ENCODE results near the gene ROR1. TPM values are rescaled to one million over a fixed set of nuclear protein-coding genes. Genes with fewer than 3 reads are reported as not detected.

ROR1 gene
- total RNA-seq, 1 experiment from 2014 or later: 19.0 TPM

DNA sequence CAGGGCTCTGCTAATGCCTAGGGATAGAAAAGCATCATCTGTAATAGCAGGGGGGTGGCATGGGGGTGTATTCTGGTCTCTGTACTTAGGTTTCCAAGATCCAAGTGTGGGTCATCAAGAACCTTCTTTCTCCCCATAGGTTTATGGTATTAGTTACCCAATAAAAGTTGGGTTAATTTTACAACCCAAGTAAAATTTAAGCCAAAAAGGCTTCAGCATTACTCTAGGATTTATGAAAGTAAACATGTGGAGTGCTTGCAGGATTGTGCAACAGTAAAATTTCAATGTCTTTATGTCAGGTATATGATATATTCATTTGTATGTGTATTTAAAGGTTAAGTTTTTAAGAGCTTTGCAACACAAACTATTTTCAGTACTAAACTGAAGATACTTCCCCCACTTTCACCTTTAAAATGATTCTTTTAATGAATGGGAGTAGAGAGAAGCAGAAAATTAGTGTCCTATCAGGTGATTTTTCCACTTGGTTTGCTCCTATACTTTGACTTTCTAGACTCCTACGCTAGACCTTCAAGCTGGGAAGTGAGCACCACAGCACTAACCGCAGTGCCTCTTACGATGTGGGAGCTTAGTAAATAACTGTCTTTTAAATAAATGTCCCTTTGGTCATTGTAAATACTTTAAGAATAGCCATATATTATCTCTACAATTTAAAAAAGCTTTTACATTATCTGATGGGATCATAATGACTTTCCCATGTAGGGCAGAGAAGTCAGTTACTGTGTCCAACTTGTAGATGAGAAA, 361.8 kb downstream of the ROR1 start:
- H3K79me2 ChIP-seq (ENCODE audit: low read depth): no peaks in the 10 kb centered on the region
- H3F3A ChIP-seq (ENCODE audit: insufficient read depth, low read depth): peaks cover 16% of the 10 kb centered on the region
- CTCF ChIA-PET: interaction anchor here (0.6 to 0.7 kb wide), 2 partner anchors 140 to 438 kb away, joined by 4 to 7 read pairs; no protein-coding TSS in a partner anchor
- peaks cover 38% of the 10 kb centered on the region for H3K4me1 ChIP-seq (replicated peaks; ENCODE audit: insufficient read depth)
- no peak overlapping the region for H3K4me3 ChIP-seq
- POLR2A ChIA-PET (ENCODE audit: unreplicated experiment): no interaction called here
- H3K27ac ChIP-seq: no peak overlapping the region
- H3K27me3 ChIP-seq (ENCODE audit: insufficient read depth, low read depth): no peaks in the 10 kb centered on the region
- H4K20me1 ChIP-seq (ENCODE audit: insufficient read depth): no peaks in the 10 kb centered on the region
- intact Hi-C loops (cut with micrococcal nuclease; ENCODE audit: unreplicated experiment): loop anchor here (2.0 to 5.0 kb wide), 4 partner anchors 135 to 519 kb away; no protein-coding TSS in a partner anchor
- DNase-seq: no peak
- H2AFZ ChIP-seq: no peak overlapping the region
- no peak overlapping the region for H3K4me2 ChIP-seq
- TF ChIP-seq EZH2 (IDR thresholded peaks at IDR 0.05; ENCODE audit: low read depth): no peak
- TF ChIP-seq, protein P1, sequence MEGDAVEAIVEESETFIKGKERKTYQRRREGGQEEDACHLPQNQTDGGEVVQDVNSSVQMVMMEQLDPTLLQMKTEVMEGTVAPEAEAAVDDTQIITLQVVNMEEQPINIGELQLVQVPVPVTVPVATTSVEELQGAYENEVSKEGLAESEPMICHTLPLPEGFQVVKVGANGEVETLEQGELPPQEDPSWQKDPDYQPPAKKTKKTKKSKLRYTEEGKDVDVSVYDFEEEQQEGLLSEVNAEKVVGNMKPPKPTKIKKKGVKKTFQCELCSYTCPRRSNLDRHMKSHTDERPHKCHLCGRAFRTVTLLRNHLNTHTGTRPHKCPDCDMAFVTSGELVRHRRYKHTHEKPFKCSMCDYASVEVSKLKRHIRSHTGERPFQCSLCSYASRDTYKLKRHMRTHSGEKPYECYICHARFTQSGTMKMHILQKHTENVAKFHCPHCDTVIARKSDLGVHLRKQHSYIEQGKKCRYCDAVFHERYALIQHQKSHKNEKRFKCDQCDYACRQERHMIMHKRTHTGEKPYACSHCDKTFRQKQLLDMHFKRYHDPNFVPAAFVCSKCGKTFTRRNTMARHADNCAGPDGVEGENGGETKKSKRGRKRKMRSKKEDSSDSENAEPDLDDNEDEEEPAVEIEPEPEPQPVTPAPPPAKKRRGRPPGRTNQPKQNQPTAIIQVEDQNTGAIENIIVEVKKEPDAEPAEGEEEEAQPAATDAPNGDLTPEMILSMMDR (conservative IDR thresholded peaks at IDR 0.05): no peak
- H3K9me2 ChIP-seq (ENCODE audit: insufficient read depth): no peaks in the 10 kb centered on the region
- BruUV-seq (replicated peaks): no TSS peak
- H3K9me3 ChIP-seq (ENCODE audit: insufficient read depth, low read depth): no peaks in the 10 kb centered on the region
- H3K36me3 ChIP-seq (ENCODE audit: low read depth): peaks cover 9% of the 10 kb centered on the region; the same call in 1 of the 2 replicates

DNA sequence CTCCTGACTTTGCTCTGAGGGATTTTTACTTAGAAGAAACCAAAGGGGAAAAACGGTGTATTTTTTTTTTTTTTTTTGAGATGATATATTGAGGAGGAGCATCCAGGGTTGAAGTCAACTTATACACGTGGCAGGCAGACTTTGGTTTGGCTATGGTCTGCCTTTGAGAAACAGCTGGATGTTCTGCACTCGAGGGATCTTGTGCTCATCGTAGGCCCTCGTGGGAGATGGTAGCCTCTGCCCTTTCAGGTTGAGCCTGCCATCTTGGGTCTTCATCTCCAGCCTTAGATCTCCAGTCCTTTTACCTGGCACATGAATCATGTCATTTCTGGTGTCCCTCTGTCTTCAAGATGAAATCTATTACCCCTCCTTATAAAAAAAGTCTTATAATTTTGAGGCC, 362.5 kb downstream of the ROR1 start:
- Histone ChIP-seq H3K9me3 (ENCODE audit: insufficient read depth, low read depth) (no peaks in the 10 kb centered on the region), H3K27me3 (ENCODE audit: insufficient read depth, low read depth) (no peaks in the 10 kb centered on the region), H3K36me3 (ENCODE audit: low read depth) (peaks cover 14% of the 10 kb centered on the region; the same call in 1 of the 2 replicates), H4K20me1 (ENCODE audit: insufficient read depth) (no peaks in the 10 kb centered on the region), H3K4me3 (no peak overlapping the region), H3K27ac (no peak overlapping the region), H3K79me2 (ENCODE audit: low read depth) (no peaks in the 10 kb centered on the region), H2AFZ (no peak overlapping the region), H3F3A (ENCODE audit: insufficient read depth, low read depth) (peaks cover 16% of the 10 kb centered on the region), H3K4me2 (no peak overlapping the region), H3K9me2 (ENCODE audit: insufficient read depth) (no peaks in the 10 kb centered on the region), H3K4me1 (replicated peaks; ENCODE audit: insufficient read depth) (peaks cover 38% of the 10 kb centered on the region)
- no TSS peak for BruUV-seq (replicated peaks)
- ChIA-PET CTCF (interaction anchor here (0.6 to 2.5 kb wide), 5 partner anchors 140 to 520 kb away, joined by 4 to 25 read pairs (median 7); no protein-coding TSS in a partner anchor), POLR2A (ENCODE audit: unreplicated experiment) (no interaction called here)
- TF ChIP-seq, protein P1 (conservative IDR thresholded peaks at IDR 0.05): no peak
- TF ChIP-seq EZH2 (IDR thresholded peaks at IDR 0.05; ENCODE audit: low read depth): no peak
- no peak for DNase-seq
- intact Hi-C loops (cut with micrococcal nuclease; ENCODE audit: unreplicated experiment): loop anchor here (2.0 to 5.0 kb wide), 3 partner anchors 363 to 519 kb away; no protein-coding TSS in a partner anchor

DNA sequence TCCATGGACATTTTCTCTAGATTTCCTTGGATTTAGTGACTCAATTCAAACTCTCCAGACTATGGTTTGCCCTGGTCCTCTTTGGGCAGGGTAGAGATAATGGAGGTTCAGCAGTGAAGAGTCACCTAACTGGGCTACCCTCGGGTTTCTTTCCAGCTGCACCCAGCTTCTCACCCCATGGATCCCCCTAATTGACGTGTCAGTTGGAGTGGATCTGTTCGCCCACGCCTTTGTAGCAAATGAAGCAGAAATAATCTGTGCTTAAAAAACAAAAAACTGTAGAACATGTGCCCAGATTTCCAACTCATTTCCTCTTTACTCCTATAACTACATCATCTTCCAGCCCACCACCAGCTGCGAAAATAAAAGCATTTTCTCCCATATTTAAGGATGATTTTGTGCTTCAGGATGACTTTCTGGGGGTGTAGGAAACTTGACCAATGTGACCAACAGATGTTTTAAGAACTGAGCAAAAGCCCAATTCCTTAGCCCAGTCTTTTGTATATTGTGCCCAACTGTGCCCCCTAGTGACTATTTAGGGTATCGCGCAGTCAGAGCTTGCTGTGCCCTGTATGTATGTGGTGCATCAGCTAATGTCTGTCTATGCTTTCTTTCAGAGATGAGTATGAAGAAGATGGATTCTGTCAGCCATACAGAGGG, 363.1 kb downstream of the ROR1 start:
- no peaks in the 10 kb centered on the region for H3K79me2 ChIP-seq (ENCODE audit: low read depth)
- H3K9me2 ChIP-seq (ENCODE audit: insufficient read depth): no peaks in the 10 kb centered on the region
- peaks cover 16% of the 10 kb centered on the region for H3F3A ChIP-seq (ENCODE audit: insufficient read depth, low read depth)
- BruUV-seq (replicated peaks): no TSS peak
- H3K4me1 ChIP-seq (replicated peaks; ENCODE audit: insufficient read depth): peaks cover 38% of the 10 kb centered on the region
- no peak overlapping the region for H3K4me2 ChIP-seq
- no peak overlapping the region for H3K27ac ChIP-seq
- TF ChIP-seq, protein P1 (conservative IDR thresholded peaks at IDR 0.05): peak; percentile 92
- no peak for TF ChIP-seq EZH2 (IDR thresholded peaks at IDR 0.05; ENCODE audit: low read depth)
- H4K20me1 ChIP-seq (ENCODE audit: insufficient read depth): no peaks in the 10 kb centered on the region
- H3K9me3 ChIP-seq (ENCODE audit: insufficient read depth, low read depth): no peaks in the 10 kb centered on the region
- ChIA-PET POLR2A (ENCODE audit: unreplicated experiment) (interaction anchor here (0.5 kb wide), 1 partner anchor 25 kb away, joined by 3 read pairs; no protein-coding TSS in a partner anchor), CTCF (interaction anchor here (0.6 to 2.5 kb wide), 10 partner anchors 27 to 520 kb away, joined by 3 to 25 read pairs (median 5); no protein-coding TSS in a partner anchor)
- no peak overlapping the region for H3K4me3 ChIP-seq
- intact Hi-C loops (cut with micrococcal nuclease; ENCODE audit: unreplicated experiment): loop anchor here (1.0 to 5.0 kb wide), 6 partner anchors 106 to 520 kb away; no protein-coding TSS in a partner anchor
- peaks cover 14% of the 10 kb centered on the region; the same call in 1 of the 2 replicates for H3K36me3 ChIP-seq (ENCODE audit: low read depth)
- no peak overlapping the region for H2AFZ ChIP-seq
- H3K27me3 ChIP-seq (ENCODE audit: insufficient read depth, low read depth): no peaks in the 10 kb centered on the region
- peak; percentile 51 to 75 for DNase-seq
